OCI-LY1 (cell line): ENCODE measurements around the gene APOD.
"Not testable (repeated sequence)": the region's sequence is repeated elsewhere in the genome, so short reads cannot be mapped to it uniquely, and the experiment has no call there.

Experiments
- EZH2 ChIP-seq: fragments of 200-600 bp; sonication (generic), shearing (Covaris generic); IDR thresholded peaks from 2 replicates; pipeline ENCODE4 v1.8.0; 2017; ENCODE audit warnings: borderline replicate concordance, mixed run types, mild to moderate bottlenecking, antibody characterized with exemption, low read length, moderate library complexity, mixed read lengths
- TF ChIP-seq, protein P1 (sequence below): fragments of 200-600 bp; sonication (generic), shearing (Covaris generic); IDR thresholded peaks from 2 replicates; pipeline ENCODE4 v1.5.1; 2017; ENCODE audit warnings: mild to moderate bottlenecking, antibody characterized with exemption, low read length, moderate library complexity, mixed read lengths

DNA sequence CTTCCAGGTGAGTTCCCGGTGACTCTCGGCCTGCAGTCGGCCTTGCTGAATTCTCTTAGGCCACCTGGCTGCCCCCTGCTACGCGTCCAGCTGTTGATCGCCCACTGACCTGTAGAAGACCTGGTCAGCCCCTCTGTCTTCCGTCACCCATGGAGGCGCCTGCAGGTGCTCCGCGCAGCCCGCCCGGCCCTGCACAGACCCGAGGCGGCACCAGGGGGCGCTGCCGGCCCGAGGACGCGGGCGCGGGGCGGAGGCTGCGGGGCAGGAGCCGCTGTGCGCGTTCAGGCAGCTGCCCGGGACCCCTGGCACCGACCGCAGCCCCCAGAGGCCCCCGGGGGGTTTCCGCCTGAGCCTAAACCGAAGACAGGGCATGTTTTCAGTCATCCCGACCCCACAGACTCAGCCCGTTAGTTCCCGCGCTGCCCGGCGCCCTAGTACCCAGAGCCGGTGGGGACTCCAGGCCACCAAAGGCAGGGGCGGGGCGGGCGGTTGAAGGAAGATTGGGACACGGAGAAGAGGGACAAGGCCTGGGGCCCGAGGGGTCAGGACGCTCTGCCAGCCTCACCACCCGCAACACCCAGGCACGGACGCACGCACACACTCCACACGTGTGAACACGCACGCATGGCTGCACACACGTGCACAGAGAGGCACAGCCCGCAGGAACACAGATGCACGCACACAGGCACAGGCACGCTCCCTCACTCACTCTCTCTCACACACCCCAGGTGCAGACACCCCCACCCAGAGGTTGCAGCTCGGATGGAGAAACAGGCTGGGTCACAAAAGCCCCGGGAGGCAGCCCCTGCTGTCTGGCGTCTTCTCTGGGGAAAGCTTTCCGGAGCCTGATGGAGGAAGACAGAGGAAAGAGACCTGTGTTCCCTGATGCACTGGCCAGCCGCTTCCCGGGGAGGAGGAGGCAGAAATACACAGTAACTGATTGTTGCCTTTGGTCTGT, 41.1 kb upstream of the APOD start:
- TF ChIP-seq, protein P1, sequence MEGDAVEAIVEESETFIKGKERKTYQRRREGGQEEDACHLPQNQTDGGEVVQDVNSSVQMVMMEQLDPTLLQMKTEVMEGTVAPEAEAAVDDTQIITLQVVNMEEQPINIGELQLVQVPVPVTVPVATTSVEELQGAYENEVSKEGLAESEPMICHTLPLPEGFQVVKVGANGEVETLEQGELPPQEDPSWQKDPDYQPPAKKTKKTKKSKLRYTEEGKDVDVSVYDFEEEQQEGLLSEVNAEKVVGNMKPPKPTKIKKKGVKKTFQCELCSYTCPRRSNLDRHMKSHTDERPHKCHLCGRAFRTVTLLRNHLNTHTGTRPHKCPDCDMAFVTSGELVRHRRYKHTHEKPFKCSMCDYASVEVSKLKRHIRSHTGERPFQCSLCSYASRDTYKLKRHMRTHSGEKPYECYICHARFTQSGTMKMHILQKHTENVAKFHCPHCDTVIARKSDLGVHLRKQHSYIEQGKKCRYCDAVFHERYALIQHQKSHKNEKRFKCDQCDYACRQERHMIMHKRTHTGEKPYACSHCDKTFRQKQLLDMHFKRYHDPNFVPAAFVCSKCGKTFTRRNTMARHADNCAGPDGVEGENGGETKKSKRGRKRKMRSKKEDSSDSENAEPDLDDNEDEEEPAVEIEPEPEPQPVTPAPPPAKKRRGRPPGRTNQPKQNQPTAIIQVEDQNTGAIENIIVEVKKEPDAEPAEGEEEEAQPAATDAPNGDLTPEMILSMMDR = not testable (repeated sequence)
- not testable (repeated sequence) for TF ChIP-seq EZH2
